GM12801 (cell line): ENCODE data around the gene RIOX2.

ENCODE experiments used
- TF ChIP-seq, protein P1 (sequence below): IDR thresholded peaks from one replicate; pipeline ENCODE4 v1.5.1; 2011; ENCODE audit warnings: control low read depth; ENCODE audit not compliant: insufficient read length; ENCODE audit errors: extremely low read depth

RIOX2 gene

DNA sequence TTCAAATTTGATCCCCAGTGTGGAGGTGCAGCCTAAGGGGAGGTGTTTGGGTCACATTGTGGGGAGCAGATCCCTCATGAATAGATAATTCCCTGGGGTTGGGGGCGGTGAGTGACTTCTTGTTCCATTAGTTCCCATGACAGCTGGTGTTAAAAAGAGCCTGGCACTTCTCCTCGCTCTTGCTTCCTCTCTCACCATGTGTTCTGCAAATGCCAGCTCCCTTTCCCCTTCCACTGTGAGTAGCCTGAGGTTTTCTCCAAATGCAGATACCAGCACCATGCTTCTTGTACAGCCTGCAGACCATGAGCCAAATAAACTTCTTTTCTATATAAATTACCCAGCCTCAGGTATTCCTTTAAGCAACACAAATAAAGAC, 23.1 kb downstream of the RIOX2 start:
- TF ChIP-seq, protein P1, sequence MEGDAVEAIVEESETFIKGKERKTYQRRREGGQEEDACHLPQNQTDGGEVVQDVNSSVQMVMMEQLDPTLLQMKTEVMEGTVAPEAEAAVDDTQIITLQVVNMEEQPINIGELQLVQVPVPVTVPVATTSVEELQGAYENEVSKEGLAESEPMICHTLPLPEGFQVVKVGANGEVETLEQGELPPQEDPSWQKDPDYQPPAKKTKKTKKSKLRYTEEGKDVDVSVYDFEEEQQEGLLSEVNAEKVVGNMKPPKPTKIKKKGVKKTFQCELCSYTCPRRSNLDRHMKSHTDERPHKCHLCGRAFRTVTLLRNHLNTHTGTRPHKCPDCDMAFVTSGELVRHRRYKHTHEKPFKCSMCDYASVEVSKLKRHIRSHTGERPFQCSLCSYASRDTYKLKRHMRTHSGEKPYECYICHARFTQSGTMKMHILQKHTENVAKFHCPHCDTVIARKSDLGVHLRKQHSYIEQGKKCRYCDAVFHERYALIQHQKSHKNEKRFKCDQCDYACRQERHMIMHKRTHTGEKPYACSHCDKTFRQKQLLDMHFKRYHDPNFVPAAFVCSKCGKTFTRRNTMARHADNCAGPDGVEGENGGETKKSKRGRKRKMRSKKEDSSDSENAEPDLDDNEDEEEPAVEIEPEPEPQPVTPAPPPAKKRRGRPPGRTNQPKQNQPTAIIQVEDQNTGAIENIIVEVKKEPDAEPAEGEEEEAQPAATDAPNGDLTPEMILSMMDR: no peak

DNA sequence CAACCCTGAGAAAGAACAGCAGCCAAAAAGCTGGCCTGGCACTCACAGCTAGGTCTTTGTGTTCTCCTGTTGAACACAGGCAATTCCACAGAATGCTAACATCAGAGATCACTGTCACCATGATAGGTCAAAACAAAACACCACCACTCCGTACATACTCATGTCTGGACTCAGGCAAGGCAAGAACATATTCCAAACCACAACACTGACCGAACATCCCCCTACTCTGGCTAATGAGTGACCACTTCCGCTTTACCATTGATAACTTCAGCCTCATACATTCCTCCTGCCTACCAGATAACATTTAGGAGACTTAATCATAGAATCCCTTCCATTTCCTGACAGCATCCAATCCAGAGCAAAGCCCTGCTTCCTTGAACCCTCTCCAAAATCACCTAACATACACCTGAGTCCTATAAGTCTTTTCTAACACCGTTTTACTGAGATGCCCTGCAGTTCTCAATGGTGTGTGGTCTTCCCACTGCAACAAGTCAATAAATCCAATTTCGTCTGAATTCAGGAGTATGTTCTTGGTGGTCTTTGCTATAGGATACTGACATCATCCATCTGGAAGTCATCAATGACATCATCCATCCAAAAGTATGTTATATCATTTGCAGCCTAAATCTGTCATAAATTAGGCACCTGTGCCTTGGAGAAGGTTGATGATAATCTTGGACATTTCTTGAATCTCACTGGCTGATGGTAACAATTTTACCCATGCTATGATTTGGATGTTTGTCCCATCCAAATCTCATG, 23.7 kb downstream of the RIOX2 start:
- TF ChIP-seq, protein P1: no peak

DNA sequence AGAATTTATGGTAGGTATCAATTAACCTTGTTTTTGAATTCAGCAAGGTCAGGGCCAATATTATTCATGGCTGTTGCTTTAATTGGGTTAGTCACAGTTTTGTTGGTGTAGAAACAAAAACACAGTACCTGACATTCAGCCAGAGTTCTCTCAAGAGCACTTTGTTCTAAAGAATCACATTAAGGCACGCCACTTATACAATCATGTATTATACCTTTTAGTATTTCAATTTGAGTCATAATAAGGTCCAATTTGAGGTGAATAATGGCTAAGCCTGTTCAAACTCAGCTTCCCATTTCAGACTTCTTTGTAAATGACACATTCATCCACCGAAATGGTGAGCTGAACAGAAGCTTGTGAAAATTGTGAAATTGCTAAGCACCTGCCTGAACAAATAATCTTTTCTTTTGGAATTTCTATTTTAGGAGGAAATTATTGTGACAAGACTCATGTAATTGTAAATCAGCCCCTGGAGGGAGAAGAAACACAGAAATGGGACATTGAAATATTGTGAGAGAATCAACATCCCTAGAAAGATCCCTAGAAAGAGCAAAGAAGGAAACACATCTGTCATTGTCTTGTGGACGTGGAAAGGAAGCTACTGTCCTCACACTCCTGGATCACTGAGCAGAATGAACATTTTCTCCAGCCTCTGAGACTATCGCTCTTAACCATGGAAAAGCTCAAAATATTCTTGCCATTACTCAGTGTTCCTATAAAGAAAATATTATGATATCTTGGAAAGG, 29.3 kb downstream of the RIOX2 start:
- TF ChIP-seq, protein P1: no peak

DNA sequence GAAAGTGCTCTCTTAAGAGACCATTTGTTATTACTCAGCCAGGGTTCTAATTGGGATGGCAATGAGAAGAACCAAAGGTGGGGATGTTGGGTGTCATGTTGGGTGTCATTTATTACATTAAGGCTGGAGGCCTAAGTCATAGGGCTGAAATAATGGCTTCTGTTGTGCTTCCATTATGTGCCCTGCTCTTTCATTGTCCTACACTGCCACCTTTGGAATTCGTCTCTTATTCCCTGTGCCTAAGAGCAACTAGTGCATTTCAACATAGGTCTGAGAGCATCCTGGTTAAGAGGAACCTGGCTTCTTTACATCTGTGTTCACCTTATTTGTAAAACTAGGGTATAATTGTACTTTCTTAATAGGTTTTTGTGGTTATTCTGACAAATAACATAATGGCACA, 32.2 kb downstream of the RIOX2 start:
- TF ChIP-seq, protein P1: no peak

DNA sequence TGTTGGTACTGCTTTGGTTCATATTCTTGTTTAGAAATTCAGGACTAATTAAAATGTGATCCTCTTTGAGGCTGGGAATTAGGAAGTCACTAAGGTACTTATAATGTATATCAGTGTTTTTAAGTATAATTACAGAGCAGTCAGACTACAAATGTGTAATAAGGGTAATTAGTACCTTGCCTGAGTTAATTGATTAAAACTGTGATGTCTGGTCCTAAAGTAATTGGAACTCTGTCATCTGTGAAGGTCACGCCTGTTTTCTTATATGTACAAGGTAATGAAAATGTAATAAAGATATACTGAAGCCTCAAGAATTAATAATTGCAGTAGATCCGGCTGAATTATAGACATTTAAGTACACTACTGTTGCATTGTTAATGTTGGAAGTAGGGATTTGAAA, 32.8 kb downstream of the RIOX2 start:
- TF ChIP-seq, protein P1: no peak

DNA sequence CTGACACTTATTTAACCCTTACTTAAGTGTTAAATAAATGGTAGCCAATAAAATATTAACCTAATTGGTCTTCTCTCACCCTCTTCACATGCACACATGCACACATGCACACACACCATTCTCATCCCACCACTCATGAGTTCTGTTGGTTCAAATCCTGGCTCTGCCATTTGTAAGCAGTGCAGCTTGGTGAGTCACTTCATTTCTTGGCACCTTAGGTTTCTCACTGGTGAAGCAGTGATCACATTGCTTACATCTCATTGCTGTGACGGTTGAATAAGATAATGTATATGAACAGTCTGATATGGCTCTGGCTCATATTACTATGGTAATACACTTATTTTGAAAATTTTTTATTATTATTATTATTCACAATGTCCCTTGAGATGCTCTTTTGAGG, 33.8 kb downstream of the RIOX2 start:
- TF ChIP-seq, protein P1: no peak

DNA sequence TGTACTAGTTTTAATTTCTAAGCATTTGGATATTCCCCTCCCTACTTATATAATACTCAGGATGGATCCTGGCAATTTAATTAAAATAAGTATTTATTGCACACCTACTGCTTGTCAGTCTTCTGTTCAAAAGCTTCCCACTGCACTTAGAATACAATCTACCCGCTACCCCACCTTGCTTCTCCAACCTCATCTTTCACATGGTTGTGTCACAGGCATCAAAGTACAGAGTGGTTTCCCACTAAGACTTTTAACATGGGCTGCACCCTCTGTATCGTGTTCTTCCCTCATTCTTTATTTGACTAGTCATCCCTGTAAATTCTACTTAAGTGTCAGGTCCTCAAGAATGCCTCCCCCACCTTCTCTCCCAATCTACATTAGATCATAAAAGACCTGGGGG, 35.0 kb downstream of the RIOX2 start:
- TF ChIP-seq, protein P1: no peak
